NCI-H69 (cell line): ENCODE measurements around the gene BMP2K.

Experiments used
- DNase-seq: peaks from one replicate; lab custom pipeline; 2025; lab: John Stamatoyannopoulos, UW

The BMP2K gene

GRCh38 chr4:78764498-78764961 lies 11.6 kb upstream of the BMP2K start:
- DNase-seq: no peak

GRCh38 chr4:78765432-78766006 lies 10.6 kb upstream of the BMP2K start:
- DNase-seq: no peak

- DNase-seq: no peak
Observed at GRCh38 chr4:78766026-78766425, 10.1 kb upstream of the BMP2K start.

GRCh38 chr4:78766650-78767049 lies 9.5 kb upstream of the BMP2K start:
- DNase-seq: no peak

GRCh38 chr4:78767350-78767749 lies 8.8 kb upstream of the BMP2K start:
- no peak for DNase-seq

- DNase-seq: no peak
Observed at GRCh38 chr4:78768452-78769180, 7.5 kb upstream of the BMP2K start.

- no peak for DNase-seq
Observed at GRCh38 chr4:78770091-78770642, 6.0 kb upstream of the BMP2K start.

- no peak for DNase-seq
Observed at GRCh38 chr4:78772526-78773091, 3.5 kb upstream of the BMP2K start.

- no peak for DNase-seq
Observed at GRCh38 chr4:78774417-78774816, 1.7 kb upstream of the BMP2K start.

- peak; percentile 87 for DNase-seq
Observed at GRCh38 chr4:78775303-78776078, 659 bp upstream of the BMP2K start.

GRCh38 chr4:78776729-78777575 lies 802 bp downstream of the BMP2K start:
- peak; percentile 72 for DNase-seq

- DNase-seq: no peak
Observed at GRCh38 chr4:78777576-78777940, 1.4 kb downstream of the BMP2K start.

GRCh38 chr4:78778530-78778929 lies 2.4 kb downstream of the BMP2K start:
- no peak for DNase-seq

- no peak for DNase-seq
Observed at GRCh38 chr4:78779280-78779679, 3.1 kb downstream of the BMP2K start.

GRCh38 chr4:78780093-78780492 lies 3.9 kb downstream of the BMP2K start:
- no peak for DNase-seq

- no peak for DNase-seq
Observed at GRCh38 chr4:78781139-78781538, 5.0 kb downstream of the BMP2K start.

GRCh38 chr4:78781924-78782323 lies 5.8 kb downstream of the BMP2K start:
- DNase-seq: no peak

- peak; percentile 56 for DNase-seq
Observed at GRCh38 chr4:78784236-78784865, 8.2 kb downstream of the BMP2K start.

- DNase-seq: no peak
Observed at GRCh38 chr4:78787392-78788006, 11.3 kb downstream of the BMP2K start.
